Peyer's patch (tissue), 4 donors: Measurements from ENCODE around the gene ASPSCR1. TPM values are rescaled to one million over a fixed set of nuclear protein-coding genes. Genes with fewer than 3 reads are reported as not detected.
"Not testable (repeated sequence)": the region's sequence is repeated elsewhere in the genome, so short reads cannot be mapped to it uniquely, and the experiment has no call there.

Experiments used
- DNase-seq, 3 donors: peaks; one replicate each; pipeline ENCODE4 v3.0.0-alpha.2; 2017 to 2019
- H3K27ac ChIP-seq, 4 donors: fragments of 200-600 bp; sonication (generic); one replicate each; pipeline ENCODE4 v1.5.1; 2016 to 2019
- H3K27me3 ChIP-seq, 2 donors: fragments of 200-600 bp; sonication (generic); one replicate each; pipeline ENCODE4 v1.5.1; 2019
- H3K36me3 ChIP-seq, 3 donors: fragments of 200-600 bp; sonication (generic); one replicate each; pipeline ENCODE4 v1.5.1; 2016 to 2019
- H3K4me1 ChIP-seq, 4 donors: fragments of 200-600 bp; sonication (generic); one replicate each; pipeline ENCODE4 v1.5.1; 2016 to 2019
- H3K4me3 ChIP-seq, 4 donors: fragments of 200-600 bp; sonication (generic); 1 replicate in 3 of 4; 2 replicates in 1 of 4; pipeline ENCODE4 v1.5.1; 2016 to 2019; ENCODE audit warnings: mild to moderate bottlenecking in 1 of 4
- H3K9me3 ChIP-seq, 4 donors: fragments of 200-600 bp; sonication (generic); one replicate each; pipeline ENCODE4 v1.5.1; 2016 to 2019; ENCODE audit warnings: mild to moderate bottlenecking in 1 of 4
- CTCF ChIP-seq, 6 experiments: fragments of 450-650 bp in 4 of 6; fragments of 200-600 bp in 2 of 6; sonication (generic) in 1 of 6; IDR thresholded peaks; one replicate each; pipeline ENCODE4 v1.5.1; 2017 to 2019; ENCODE audit warnings: antibody characterized with exemption in 6 of 6, mild to moderate bottlenecking in 3 of 6, moderate library complexity in 1 of 6
- POLR2A ChIP-seq, 2 donors: fragments of 450-650 bp; IDR thresholded peaks; one replicate each; pipeline ENCODE4 v1.5.1; 2017; ENCODE audit warnings: antibody characterized with exemption in 2 of 2, mild to moderate bottlenecking in 2 of 2, moderate library complexity in 2 of 2
- total RNA-seq, 4 donors: library from RNA; depleted of rRNA; stranded (reverse); fragments of >200 nt; gene quantifications; one replicate each; pipeline ENCODE4 v1.1.0, GENCODE V29; 2016

Gene ASPSCR1
- total RNA-seq, 4 donors from 2014 or later: 31.6 to 70.1 (median 49.9) TPM

GRCh38 chr17:81948635-81949378, 28.6 kb upstream of the ASPSCR1 start:
- H3K36me3 ChIP-seq: no peaks in the 10 kb centered on the region
- TF ChIP-seq CTCF (IDR thresholded peaks at IDR 0.05) (no peak), POLR2A (IDR thresholded peaks at IDR 0.05) (no peak)
- no peak overlapping the region for H3K4me3 ChIP-seq
- H3K4me1 ChIP-seq: no peaks in the 10 kb centered on the region
- H3K9me3 ChIP-seq: no peaks in the 10 kb centered on the region
- no peak for DNase-seq
- H3K27ac ChIP-seq: no peak overlapping the region
- H3K27me3 ChIP-seq: no peaks in the 10 kb centered on the region

- H3K9me3 ChIP-seq: no peaks in the 10 kb centered on the region
- no peak for DNase-seq
- H3K36me3 ChIP-seq: no peaks in the 10 kb centered on the region
- H3K4me1 ChIP-seq: no peaks in the 10 kb centered on the region
- no peak overlapping the region for H3K4me3 ChIP-seq
- H3K27ac ChIP-seq: no peak overlapping the region
- TF ChIP-seq CTCF (IDR thresholded peaks at IDR 0.05) (no peak), POLR2A (IDR thresholded peaks at IDR 0.05) (no peak)
- H3K27me3 ChIP-seq: no peaks in the 10 kb centered on the region
These were observed 26.9 kb upstream of the ASPSCR1 start for GRCh38 chr17:81950501-81950900.

GRCh38 chr17:81951785-81952684, 25.4 kb upstream of the ASPSCR1 start:
- DNase-seq: no peak
- TF ChIP-seq POLR2A (IDR thresholded peaks at IDR 0.05) (no peak), CTCF (IDR thresholded peaks at IDR 0.05) (no peak)
- no peak overlapping the region for H3K27ac ChIP-seq
- no peaks in the 10 kb centered on the region for H3K4me1 ChIP-seq
- H3K4me3 ChIP-seq: no peak overlapping the region
- H3K27me3 ChIP-seq: no peaks in the 10 kb centered on the region
- no peaks in the 10 kb centered on the region for H3K36me3 ChIP-seq
- H3K9me3 ChIP-seq: no peaks in the 10 kb centered on the region

- Histone ChIP-seq H3K9me3 (no peaks in the 10 kb centered on the region), H3K4me3 (no peak overlapping the region), H3K36me3 (no peaks in the 10 kb centered on the region), H3K27ac (no peak overlapping the region), H3K4me1 (no peaks in the 10 kb centered on the region), H3K27me3 (no peaks in the 10 kb centered on the region)
- TF ChIP-seq CTCF (IDR thresholded peaks at IDR 0.05) (no peak), POLR2A (IDR thresholded peaks at IDR 0.05) (no peak)
- no peak for DNase-seq
These were observed 24.6 kb upstream of the ASPSCR1 start for GRCh38 chr17:81952792-81953228.

- not testable (repeated sequence) for H3K27ac ChIP-seq
- TF ChIP-seq CTCF (IDR thresholded peaks at IDR 0.05): peak in 2 of 6 experiments; percentile 2 to 16
These were observed 24.0 kb upstream of the ASPSCR1 start for GRCh38 chr17:81953443-81953842.

More at GRCh38 chr17:81953443-81953842, 24.0 kb upstream of the ASPSCR1 start:
- H3K27me3 ChIP-seq, H3K4me1 ChIP-seq, H3K9me3 ChIP-seq, H3K4me3 ChIP-seq, H3K36me3 ChIP-seq, DNase-seq: not testable (repeated sequence)
